GM18526 (cell line): ENCODE results near the gene DRGX.

ENCODE experiments used
- POLR2A ChIP-seq: IDR thresholded peaks from 3 replicates; pipeline ENCODE4 v1.6.1; 2011; ENCODE audit not compliant: insufficient read length; ENCODE audit errors: extremely low read depth

The DRGX gene

GRCh38 chr10:49396666-49396999, 744 bp upstream of the DRGX start:
- TF ChIP-seq POLR2A, result no peak

GRCh38 chr10:49394933-49395740, 752 bp downstream of the DRGX start:
- TF ChIP-seq POLR2A, result no peak

GRCh38 chr10:49393757-49394156, 2.1 kb downstream of the DRGX start:
- TF ChIP-seq POLR2A, result no peak

- no peak for TF ChIP-seq POLR2A
Observed at GRCh38 chr10:49393301-49393700, 2.6 kb downstream of the DRGX start.

GRCh38 chr10:49389361-49389933, 6.4 kb downstream of the DRGX start:
- no peak for TF ChIP-seq POLR2A

- no peak for TF ChIP-seq POLR2A
Observed at GRCh38 chr10:49388161-49388560, 7.7 kb downstream of the DRGX start.

GRCh38 chr10:49387071-49387470, 8.8 kb downstream of the DRGX start:
- no peak for TF ChIP-seq POLR2A

GRCh38 chr10:49385939-49386922, 9.7 kb downstream of the DRGX start:
- TF ChIP-seq POLR2A, result no peak

GRCh38 chr10:49384268-49384953, 11.5 kb downstream of the DRGX start:
- no peak for TF ChIP-seq POLR2A

- no peak for TF ChIP-seq POLR2A
Observed at GRCh38 chr10:49383853-49384252, 12.0 kb downstream of the DRGX start.

- TF ChIP-seq POLR2A, result no peak
Observed at GRCh38 chr10:49382826-49383225, 13.1 kb downstream of the DRGX start.

- no peak for TF ChIP-seq POLR2A
Observed at GRCh38 chr10:49382226-49382625, 13.7 kb downstream of the DRGX start.

GRCh38 chr10:49381111-49381900, 14.6 kb downstream of the DRGX start:
- TF ChIP-seq POLR2A, result no peak
